Stomach (tissue), 9 donors: ENCODE measurements around the gene PRPF19. TPM values are rescaled to one million over a fixed set of nuclear protein-coding genes. Genes with fewer than 3 reads are reported as not detected.

Experiments used
- DNase-seq, 2 donors: peaks; one replicate each; pipeline versions ENCODE4 v3.0.0 to v3.0.0-alpha.2; 2013 to 2019
- H3K27ac ChIP-seq, 5 donors: fragments of 200-600 bp in 4 of 5; sonication (generic) in 4 of 5; one replicate each; pipeline ENCODE4 v1.5.1; 2013 to 2019; ENCODE audit warnings: mild to moderate bottlenecking in 1 of 5, moderate library complexity in 1 of 5
- H3K27me3 ChIP-seq, 3 donors: fragments of 200-600 bp; sonication (generic); one replicate each; pipeline ENCODE4 v1.5.1; 2017 to 2019; ENCODE audit warnings: mixed run types in 1 of 3
- H3K36me3 ChIP-seq, 4 donors: fragments of 200-600 bp; sonication (generic); 1 replicate in 3 of 4; 2 replicates in 1 of 4; pipeline ENCODE4 v1.5.1; 2016 to 2019
- H3K4me1 ChIP-seq, 4 donors: fragments of 200-600 bp; sonication (generic); one replicate each; pipeline ENCODE4 v1.5.1; 2016 to 2019
- H3K4me3 ChIP-seq, 4 donors: fragments of 200-600 bp; sonication (generic) in 3 of 4; one replicate each; pipeline ENCODE4 v1.5.1; 2016 to 2019; ENCODE audit warnings: mild to moderate bottlenecking in 1 of 4
- H3K9me3 ChIP-seq, 4 donors: fragments of 200-600 bp; sonication (generic); one replicate each; pipeline ENCODE4 v1.5.1; 2016 to 2019
- CTCF ChIP-seq, 7 experiments: fragments of 450-650 bp in 4 of 7; fragments of 200-600 bp in 3 of 7; sonication (generic) in 3 of 7; IDR thresholded peaks; one replicate each; pipeline ENCODE4 v1.5.1; 2016 to 2019; ENCODE audit warnings: antibody characterized with exemption in 7 of 7, control low read depth in 2 of 7, mild to moderate bottlenecking in 1 of 7
- EP300 ChIP-seq: sonication (generic); formaldehyde crosslinking; IDR thresholded peaks from one replicate; pipeline ENCODE4 v1.6.1; 2017; ENCODE audit warnings: antibody characterized with exemption
- POLR2A ChIP-seq, 4 donors: fragments of 450-650 bp; IDR thresholded peaks; one replicate each; pipeline ENCODE4 v1.6.1; 2016; ENCODE audit warnings: antibody characterized with exemption in 4 of 4, control low read depth in 2 of 4, mild to moderate bottlenecking in 1 of 4, moderate library complexity in 1 of 4
- POLR2AphosphoS5 ChIP-seq, 3 donors: sonication (generic); formaldehyde crosslinking; IDR thresholded peaks; one replicate each; pipeline ENCODE4 v1.6.1; 2016; ENCODE audit warnings: antibody characterized with exemption in 3 of 3
- WGBS, 5 donors: extraction: QIAGEN DNeasy Blood & Tissue Kit in 3 of 5; methylation state at CpG; one replicate each; pipeline versions ENCODE4 v1.1.5 to v1.1.7; 2013 to 2018; 5-methylcytosine and 5-hydroxymethylcytosine counted together
- intact Hi-C: fragments of 100-400 bp; cut with DNase I; formaldehyde crosslinking; loops from one replicate; pipeline ENCODE4 v1.15.1; 2023; ENCODE audit warnings: low total_unique reads
- polyA plus RNA-seq, 3 donors: library from polyadenylated mRNA; stranded (reverse); fragments of 200-250 nt; gene quantifications; one replicate each; pipeline ENCODE4 v1.2.3, GENCODE V29; 2013
- total RNA-seq, 5 donors: library from RNA; depleted of rRNA; stranded (reverse); fragments of >200 nt; gene quantifications; one replicate each; pipeline versions ENCODE4 v1.1.0 to v1.2.3, GENCODE V29; 2014 to 2016
- donor health status: healthy with polysubstance abuse.
- donor health status: Bipolar disorder and iron deficiency.
- donor health status: healthy.

Gene PRPF19
- total and polyA plus RNA-seq, 8 donors = 3.5 to 86.1 (median 50.3) TPM

- DNase-seq = no peak
Observed at GRCh38 chr11:60926500-60926899, 20.1 kb upstream of the PRPF19 start.

GRCh38 chr11:60925868-60926267 lies 19.5 kb upstream of the PRPF19 start:
- no peak for DNase-seq
- H3K27ac ChIP-seq = no peak overlapping the region
- H3K9me3 ChIP-seq = no peaks in the 10 kb centered on the region
- peaks cover 18 to 50% (median 44%) of the 10 kb centered on the region in 4 donors for H3K4me1 ChIP-seq
- peaks cover 0 to 25% (median 14%) of the 10 kb centered on the region in 3 donors for H3K27me3 ChIP-seq
- intact Hi-C loops = no loop called here
- H3K4me3 ChIP-seq = peak overlapping the region in 1 of 4 donors; percentile 86
- peaks cover 22 to 52% (median 33%) of the 10 kb centered on the region in 4 donors for H3K36me3 ChIP-seq
- 29 to 64% (median 47%) methylated on average over 6 of the region's 6 CpGs for WGBS, 5 donors
- TF ChIP-seq POLR2AphosphoS5 (IDR thresholded peaks at IDR 0.05) (no peak), POLR2A (IDR thresholded peaks at IDR 0.05) (no peak), EP300 (no peak), CTCF (IDR thresholded peaks at IDR 0.05) (no peak)

More at GRCh38 chr11:60926500-60926899, 20.1 kb upstream of the PRPF19 start:
- Histone ChIP-seq H3K36me3 (peaks cover 16 to 52% (median 32%) of the 10 kb centered on the region in 4 donors), H3K4me1 (peaks cover 18 to 50% (median 44%) of the 10 kb centered on the region in 4 donors), H3K4me3 (no peak overlapping the region), H3K27me3 (peaks cover 0 to 28% (median 14%) of the 10 kb centered on the region in 3 donors), H3K9me3 (no peaks in the 10 kb centered on the region), H3K27ac (no peak overlapping the region)
- 88 to 96% (median 91%) methylated on average over 8 of the region's 8 CpGs for WGBS, 5 donors
- intact Hi-C loops = no loop called here
- TF ChIP-seq POLR2AphosphoS5 (IDR thresholded peaks at IDR 0.05) (no peak), POLR2A (IDR thresholded peaks at IDR 0.05) (no peak), EP300 (no peak), CTCF (IDR thresholded peaks at IDR 0.05) (no peak)

GRCh38 chr11:60924906-60925853 lies 18.8 kb upstream of the PRPF19 start:
- Histone ChIP-seq H3K27ac (peak overlapping the region in 3 of 5 donors; percentile 70 to 74 (median 72)), H3K9me3 (no peaks in the 10 kb centered on the region), H3K4me1 (peaks cover 18 to 51% (median 46%) of the 10 kb centered on the region in 4 donors), H3K36me3 (peaks cover 29 to 52% (median 34%) of the 10 kb centered on the region in 4 donors), H3K4me3 (peak overlapping the region; percentile 61 to 86 (median 72)), H3K27me3 (peaks cover 0 to 25% (median 14%) of the 10 kb centered on the region in 3 donors)
- intact Hi-C loops = loop anchor here (5.0 kb wide), 1 partner anchor 197 kb away; no protein-coding TSS in a partner anchor
- DNase-seq = peak in 1 of 2 donors; percentile 52
- 4 to 9% (median 4%) methylated on average over 11 to 35 of the region's 35 CpGs for WGBS, 5 donors
- TF ChIP-seq POLR2AphosphoS5 (IDR thresholded peaks at IDR 0.05) (no peak), EP300 (no peak), CTCF (IDR thresholded peaks at IDR 0.05) (no peak)

GRCh38 chr11:60924110-60924905 lies 17.9 kb upstream of the PRPF19 start, which contains the start of gene TMEM132A:
Gene TMEM132A (plus strand): TSS chr11:60924460. CDS start chr11:60924634, 174 bp downstream.
- peaks cover 0 to 25% (median 14%) of the 10 kb centered on the region in 3 donors for H3K27me3 ChIP-seq
- intact Hi-C loops = loop anchor here (5.0 kb wide), 1 partner anchor 198 kb away; no protein-coding TSS in a partner anchor
- H3K27ac ChIP-seq = peak within 1 kb of the TSS; percentile 13 to 74 (median 70)
- H3K4me1 ChIP-seq = peaks cover 18 to 60% (median 54%) of the 10 kb centered on the region in 4 donors
- no peaks in the 10 kb centered on the region for H3K9me3 ChIP-seq
- H3K4me3 ChIP-seq = peak within 1 kb of the TSS; percentile 61 to 86 (median 72)
- peak; percentile 82 to 91 for DNase-seq
- peak in 2 of 3 donors; percentile 50 to 70 for TF ChIP-seq POLR2AphosphoS5 (IDR thresholded peaks at IDR 0.05)
- no peak for TF ChIP-seq EP300
- TF ChIP-seq POLR2A (IDR thresholded peaks at IDR 0.05) = no peak
- WGBS, 5 donors = 0 to 3% (median 1%) methylated on average over 20 to 69 of the region's 69 CpGs
- H3K36me3 ChIP-seq = peaks cover 33 to 52% (median 41%) of the 10 kb centered on the region in 4 donors
